A549 (cell line): ENCODE results near the gene ITSN1. TPM values are rescaled to one million over a fixed set of nuclear protein-coding genes. Genes with fewer than 3 reads are reported as not detected.

Experiments
- ATAC-seq, 2 experiments: fragments of 200-7000 bp in 1 of 2; fragments of >200 bp in 1 of 2; cut with Nextera tagmentation in 1 of 2; cut with Tn5 transposase in 1 of 2; 3 replicates each; pipeline versions ENCODE4 v1.8.0 to v1.9.1; 2018 to 2020; ENCODE audit warnings: mild to moderate bottlenecking in 1 of 2, moderate library complexity in 1 of 2
- CTCF ChIA-PET: fragments of 300-600 bp; sonication (Branson Sonifier 250); formaldehyde crosslinking; extraction: SDS; loops from one replicate; lab custom pipeline; 2021; ENCODE audit warnings: antibody characterized with exemption, inconsistent platforms; lab: Yijun Ruan, JAX
- POLR2A ChIA-PET: fragments of 350-600 bp; formaldehyde crosslinking; extraction: SDS; loops from one replicate; lab custom pipeline; 2021; ENCODE audit warnings: antibody characterized with exemption, inconsistent platforms; lab: Yijun Ruan, JAX
- DNase-seq, 2 experiments: peaks; one replicate each; pipeline versions ENCODE4 v3.0.0 to v3.0.0-alpha.2; 2011 to 2016; ENCODE audit warnings: low read depth in 1 of 2, low spot score in 1 of 2
- FAIRE-seq: peaks from 2 replicates; lab custom pipeline; 2011; peaks lifted over from hg19 to GRCh38; lab: Jason Lieb, UNC
- H3K27ac ChIP-seq, 2 experiments: fragments of >200 bp; sonication (Bioruptor Twin); formaldehyde crosslinking; 3 replicates each; pipeline ENCODE4 v1.5.1; 2016 to 2017
- H3K4me1 ChIP-seq: fragments of >200 bp; sonication (Bioruptor Twin); formaldehyde crosslinking; 3 replicates; pipeline ENCODE4 v1.6.1; 2016
- H3K4me2 ChIP-seq: fragments of >200 bp; sonication (Bioruptor Twin); formaldehyde crosslinking; 3 replicates; pipeline ENCODE4 v1.6.1; 2016
- H3K4me3 ChIP-seq: fragments of >200 bp; sonication (Bioruptor Twin); formaldehyde crosslinking; 3 replicates; pipeline ENCODE4 v1.5.1; 2016
- H3K9me3 ChIP-seq: fragments of >200 bp; sonication (Bioruptor Twin); formaldehyde crosslinking; 3 replicates; pipeline ENCODE4 v1.6.1; 2016
- ATOH8 ChIP-seq: fragments of 250-450 bp; sonication (Bioruptor Pico); IDR thresholded peaks from 2 replicates; pipeline ENCODE4 v1.5.0; 2020; ENCODE audit warnings: low read depth, mild to moderate bottlenecking, moderate library complexity
- CBX2 ChIP-seq: fragments of 200-600 bp; sonication (generic); IDR thresholded peaks from 2 replicates; pipeline ENCODE4 v1.6.1; 2016; ENCODE audit warnings: low read depth, mild to moderate bottlenecking, borderline replicate concordance
- CBX8 ChIP-seq: fragments of 200-600 bp; sonication (generic); IDR thresholded peaks from 2 replicates; pipeline ENCODE4 v1.6.1; 2016
- CHD2 ChIP-seq: fragments of 150-350 bp; IDR thresholded peaks from 2 replicates; pipeline ENCODE4 v1.6.1; 2014; ENCODE audit warnings: low read length; ENCODE audit not compliant: partially characterized antibody
- CHD4 ChIP-seq: fragments of 200-600 bp; sonication (generic); IDR thresholded peaks from 2 replicates; pipeline ENCODE4 v1.6.1; 2016; ENCODE audit warnings: antibody characterized with exemption, mild to moderate bottlenecking, borderline replicate concordance
- CTCF ChIP-seq: fragments of >200 bp; sonication (Bioruptor Twin); formaldehyde crosslinking; IDR thresholded peaks from 3 replicates; pipeline ENCODE4 v1.5.1; 2016
- E2F6 ChIP-seq: IDR thresholded peaks from 2 replicates; pipeline ENCODE4 v1.6.1; 2012; ENCODE audit warnings: low read depth, borderline replicate concordance
- EHF ChIP-seq: fragments of 250-450 bp; sonication (Bioruptor Pico); IDR thresholded peaks from 2 replicates; pipeline ENCODE4 v1.5.0; 2020; ENCODE audit warnings: mild to moderate bottlenecking
- EHMT2 ChIP-seq: fragments of 200-600 bp; sonication (generic); IDR thresholded peaks from 2 replicates; pipeline ENCODE4 v1.6.1; 2016; ENCODE audit warnings: antibody characterized with exemption, low read depth, mild to moderate bottlenecking, moderate library complexity
- HDAC2 ChIP-seq: fragments of 200-600 bp; sonication (generic); IDR thresholded peaks from 2 replicates; pipeline ENCODE4 v1.6.1; 2016
- HOXA7 ChIP-seq: fragments of 250-450 bp; sonication (Bioruptor Pico); IDR thresholded peaks from 2 replicates; pipeline ENCODE4 v1.5.0; 2020; ENCODE audit warnings: mild to moderate bottlenecking, moderate library complexity
- HOXB5 ChIP-seq: fragments of 250-450 bp; sonication (Bioruptor Pico); IDR thresholded peaks from 2 replicates; pipeline ENCODE4 v1.5.0; 2020; ENCODE audit warnings: mild to moderate bottlenecking, moderate library complexity
- JUN ChIP-seq, 2 experiments: fragments of >200 bp; sonication (Bioruptor Twin); formaldehyde crosslinking; IDR thresholded peaks; 2 replicates in 1 of 2; 3 replicates in 1 of 2; pipeline ENCODE4 v1.6.1; 2016 to 2017
- JUNB ChIP-seq: fragments of >200 bp; sonication (Bioruptor Twin); formaldehyde crosslinking; IDR thresholded peaks from 2 replicates; pipeline ENCODE4 v1.6.1; 2016
- KDM1A ChIP-seq: fragments of 200-600 bp; sonication (generic); IDR thresholded peaks from 2 replicates; pipeline ENCODE4 v1.6.1; 2016; ENCODE audit warnings: low read depth, mild to moderate bottlenecking
- MAX ChIP-seq: IDR thresholded peaks from 2 replicates; pipeline ENCODE4 v1.6.1; 2012
- NFE2L2 ChIP-seq: fragments of 150-350 bp; conservative IDR thresholded peaks from 2 replicates; pipeline ENCODE4 v1.6.1; 2014; ENCODE audit warnings: low read length
- NR3C1 ChIP-seq: fragments of >200 bp; sonication (Bioruptor Twin); formaldehyde crosslinking; IDR thresholded peaks from 3 replicates; pipeline ENCODE4 v1.6.1; 2017
- PBX3 ChIP-seq: IDR thresholded peaks from 2 replicates; pipeline ENCODE4 v1.6.1; 2012
- RAD21 ChIP-seq, 2 experiments: fragments of >200 bp in 1 of 2; sonication (Bioruptor Twin) in 1 of 2; formaldehyde crosslinking in 1 of 2; IDR thresholded peaks in 1 of 2; conservative IDR thresholded peaks in 1 of 2; 2 replicates in 1 of 2; 3 replicates in 1 of 2; pipeline ENCODE4 v1.6.1; 2012 to 2018; ENCODE audit warnings: inconsistent platforms in 1 of 2
- RARB ChIP-seq: fragments of 250-450 bp; sonication (Bioruptor Pico); IDR thresholded peaks from 2 replicates; pipeline ENCODE4 v1.8.0; 2021; ENCODE audit warnings: mild to moderate bottlenecking, moderate library complexity
- RCOR1 ChIP-seq: fragments of 150-350 bp; IDR thresholded peaks from 2 replicates; pipeline ENCODE4 v1.6.1; 2014; ENCODE audit warnings: antibody characterized with exemption, low read length, low read depth
- REST ChIP-seq: fragments of 200-600 bp; sonication (generic); IDR thresholded peaks from 2 replicates; pipeline ENCODE4 v1.6.1; 2016; ENCODE audit warnings: antibody characterized with exemption, mild to moderate bottlenecking, moderate library complexity
- RFX5 ChIP-seq: fragments of 450-650 bp; IDR thresholded peaks from 2 replicates; pipeline ENCODE4 v1.7.1; 2014; ENCODE audit warnings: antibody characterized with exemption, mild to moderate bottlenecking, moderate library complexity
- USF2 ChIP-seq: fragments of 450-650 bp; IDR thresholded peaks from 2 replicates; pipeline ENCODE4 v1.6.1; 2014; ENCODE audit warnings: antibody characterized with exemption
- ZC3H11A ChIP-seq: fragments of 450-650 bp; IDR thresholded peaks from 2 replicates; pipeline ENCODE4 v1.6.1; 2014; ENCODE audit warnings: antibody characterized with exemption, mild to moderate bottlenecking
- ZFP36 ChIP-seq: fragments of 450-650 bp; IDR thresholded peaks from 2 replicates; pipeline ENCODE4 v1.6.1; 2014; ENCODE audit warnings: borderline replicate concordance; ENCODE audit not compliant: partially characterized antibody
- ZSCAN20 ChIP-seq: fragments of 250-450 bp; sonication (Bioruptor Pico); IDR thresholded peaks from 2 replicates; pipeline ENCODE4 v1.8.0; 2022; ENCODE audit warnings: mild to moderate bottlenecking, moderate library complexity
- WGBS: methylation state at CpG from one replicate; pipeline ENCODE4 v1.1.6; 2017; ENCODE audit errors: missing lambda C conversion rate; 5-methylcytosine and 5-hydroxymethylcytosine counted together
- polyA plus RNA-seq, 4 experiments: library from polyadenylated mRNA; depleted of rRNA in 3 of 4; stranded (reverse); fragments of >200 nt; fragmentation: RNase III in 1 of 4; extraction: RNeasy Plus Mini Kit Qiagen cat#74134 plus additional on column Dnase treatment in 1 of 4; gene quantifications; 2 replicates in 3 of 4; 3 replicates in 1 of 4; pipeline ENCODE4 v1.2.3, GENCODE V29; 2011 to 2017

Gene ITSN1
- polyA plus RNA-seq, 2 of the 4 experiments (the other 2 are of a cell fraction), result 15.2 to 23.7 TPM

GRCh38 chr21:33892853-33893252 lies 250.6 kb downstream of the ITSN1 start:
- DNase-seq (peak in 1 of 2 experiments; percentile 16), FAIRE-seq (no peak), ATAC-seq (peak in 1 of 2 experiments; percentile 65; a peak in 3 of 6 replicates)
- 77% methylated on average over 8 of the region's 8 CpGs for WGBS
- Histone ChIP-seq H3K4me1 (peaks cover 3% of the 10 kb centered on the region; the same call in 1 of the 3 replicates), H3K27ac (no peak overlapping the region), H3K9me3 (no peaks in the 10 kb centered on the region), H3K4me2 (no peak overlapping the region), H3K4me3 (no peak overlapping the region)
- CTCF ChIA-PET, result interaction anchor here (3.2 kb wide), 1 partner anchor 10 kb away, joined by 16 read pairs; no protein-coding TSS in a partner anchor
- TF ChIP-seq HOXB5 (CRISPR knock-in tag) (no peak), ZFP36 (no peak), RCOR1 (no peak), RARB (CRISPR knock-in tag) (no peak), CHD2 (no peak), ATOH8 (CRISPR knock-in tag) (no peak), REST (no peak), HOXA7 (CRISPR knock-in tag) (no peak), ZC3H11A (no peak), NFE2L2 (no peak), EHF (no peak), CBX8 (no peak), JUNB (no peak), CHD4 (no peak), KDM1A (no peak), MAX (no peak), PBX3 (no peak), CBX2 (no peak), CTCF (no peak), RAD21 (conservative IDR thresholded peaks at IDR 0.05 in 1 of 2, IDR thresholded peaks at IDR 0.05 in 1 of 2) (no peak)
- POLR2A ChIA-PET, result no interaction called here

- TF ChIP-seq CHD2 (no peak), HDAC2 (no peak), EHMT2 (no peak), E2F6 (no peak), USF2 (no peak), KDM1A (no peak), CBX8 (no peak), RFX5 (no peak), JUN (IDR thresholded peaks at IDR 0.05) (no peak), ZSCAN20 (no peak), NR3C1 (no peak)
- no peak overlapping the region for H3K4me3 ChIP-seq
- no peak for ATAC-seq
- no peaks in the 10 kb centered on the region for H3K9me3 ChIP-seq
- POLR2A ChIA-PET, result no interaction called here
- CTCF ChIA-PET, result interaction anchor here (0.7 to 3.2 kb wide), 6 partner anchors 9 to 232 kb away, joined by 3 to 16 read pairs (median 4); no protein-coding TSS in a partner anchor
- 84% methylated on average over 4 of the region's 4 CpGs for WGBS
- DNase-seq, result no peak
- FAIRE-seq, result no peak
- H3K4me1 ChIP-seq, result peaks cover 3% of the 10 kb centered on the region; the same call in 1 of the 3 replicates
- H3K4me2 ChIP-seq, result no peak overlapping the region
- H3K27ac ChIP-seq, result no peak overlapping the region
Observed at GRCh38 chr21:33893917-33894316, 251.6 kb downstream of the ITSN1 start.
